Immature natural killer cell (primary cell): ENCODE results near the gene MAP3K9. TPM values are rescaled to one million over a fixed set of nuclear protein-coding genes. Genes with fewer than 3 reads are reported as not detected.

Source experiments
- DNase-seq, 3 donors: peaks; one replicate each; pipeline ENCODE4 v3.0.0; 2022; ENCODE audit warnings: mixed read lengths in 1 of 3
- H3K27ac Mint-ChIP-seq, 6 donors: one replicate each; pipeline ENCODE4 v1.8.0; 2020; ENCODE audit warnings: mixed read lengths in 6 of 6, mild to moderate bottlenecking in 5 of 6, inconsistent platforms in 4 of 6, moderate library complexity in 3 of 6
- H3K27me3 Mint-ChIP-seq, 3 donors: one replicate each; pipeline ENCODE4 v1.8.0; 2020 to 2021; ENCODE audit warnings: low read depth in 3 of 3, mild to moderate bottlenecking in 3 of 3, mixed read lengths in 3 of 3, moderate library complexity in 3 of 3, inconsistent platforms in 1 of 3
- H3K36me3 Mint-ChIP-seq, 3 donors: one replicate each; pipeline ENCODE4 v1.8.0; 2020; ENCODE audit warnings: mixed read lengths in 3 of 3, inconsistent platforms in 2 of 3, mild to moderate bottlenecking in 2 of 3
- H3K4me1 Mint-ChIP-seq, 2 donors: one replicate each; pipeline ENCODE4 v1.8.0; 2020; ENCODE audit warnings: inconsistent platforms in 2 of 2, mild to moderate bottlenecking in 2 of 2, mixed read lengths in 2 of 2, moderate library complexity in 1 of 2
- H3K4me3 Mint-ChIP-seq, 5 donors: one replicate each; pipeline ENCODE4 v1.8.0; 2020; ENCODE audit warnings: mild to moderate bottlenecking in 5 of 5, mixed read lengths in 5 of 5, inconsistent platforms in 3 of 5, moderate library complexity in 3 of 5
- H3K9me3 Mint-ChIP-seq, 6 donors: one replicate each; pipeline ENCODE4 v1.8.0; 2020; ENCODE audit warnings: mild to moderate bottlenecking in 6 of 6, mixed read lengths in 6 of 6, inconsistent platforms in 4 of 6, moderate library complexity in 3 of 6
- polyA plus RNA-seq, 3 donors: library from polyadenylated mRNA; unstranded; fragments of 300-500 nt; fragmentation: Illumina TruSeq; gene quantifications; one replicate each; pipeline ENCODE4 v1.2.3, GENCODE V29; 2021

Gene MAP3K9
- polyA plus RNA-seq, 3 donors from 2014 or later: 0.48 to 0.55 TPM; not detected in 1

DNA sequence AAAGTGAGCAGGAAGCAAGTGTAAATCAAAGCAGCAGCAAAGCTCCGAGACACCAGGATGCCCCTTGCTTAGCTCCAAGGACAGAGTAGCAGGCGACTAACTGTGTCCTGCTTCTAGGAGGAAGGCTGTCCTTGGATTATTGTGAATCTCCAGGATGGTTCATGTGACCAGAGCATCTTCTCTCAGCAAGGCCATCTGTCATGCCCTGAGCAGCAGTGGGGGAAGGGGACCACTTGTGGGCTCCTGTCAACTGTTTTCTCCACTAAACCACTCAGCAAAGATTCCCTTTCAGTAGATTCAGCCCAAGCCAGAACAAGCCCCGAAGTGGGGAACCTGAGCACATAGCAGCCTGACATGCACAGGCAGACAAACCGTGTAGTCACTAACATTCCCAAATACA, 19.4 kb downstream of the MAP3K9 start:
- Mint-ChIP-seq H3K27ac (no peak overlapping the region), H3K9me3 (no peaks in the 10 kb centered on the region), H3K27me3 (peaks cover 0 to 3% (median 0%) of the 10 kb centered on the region in 3 donors), H3K4me1 (no peaks in the 10 kb centered on the region), H3K36me3 (peaks cover 0 to 14% (median 3%) of the 10 kb centered on the region in 3 donors), H3K4me3 (no peak overlapping the region)
- DNase-seq: no peak

DNA sequence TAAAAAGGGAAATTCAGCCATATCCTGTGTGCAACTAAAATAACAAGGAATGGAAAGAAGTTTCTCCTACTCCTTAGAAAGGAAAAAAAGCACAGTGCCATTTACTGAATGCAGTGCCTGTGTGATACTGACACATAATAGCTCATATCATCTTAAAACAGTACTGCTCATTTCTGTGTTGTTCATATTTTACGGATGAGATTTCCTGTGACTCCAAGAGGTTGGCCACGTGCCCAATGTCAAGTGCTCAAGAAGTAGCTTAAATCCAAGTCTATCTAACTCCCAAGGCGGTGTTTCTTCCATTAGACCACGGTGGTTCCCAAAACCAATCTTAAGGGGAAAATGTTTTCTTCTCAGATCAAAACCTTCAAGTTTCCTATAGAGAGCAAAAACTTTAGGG, 20.0 kb downstream of the MAP3K9 start:
- Mint-ChIP-seq H3K4me3 (no peak overlapping the region), H3K9me3 (no peaks in the 10 kb centered on the region), H3K4me1 (no peaks in the 10 kb centered on the region), H3K36me3 (peaks cover 0 to 14% (median 3%) of the 10 kb centered on the region in 3 donors), H3K27me3 (peaks cover 0 to 3% (median 2%) of the 10 kb centered on the region in 3 donors), H3K27ac (no peak overlapping the region)
- DNase-seq: no peak

DNA sequence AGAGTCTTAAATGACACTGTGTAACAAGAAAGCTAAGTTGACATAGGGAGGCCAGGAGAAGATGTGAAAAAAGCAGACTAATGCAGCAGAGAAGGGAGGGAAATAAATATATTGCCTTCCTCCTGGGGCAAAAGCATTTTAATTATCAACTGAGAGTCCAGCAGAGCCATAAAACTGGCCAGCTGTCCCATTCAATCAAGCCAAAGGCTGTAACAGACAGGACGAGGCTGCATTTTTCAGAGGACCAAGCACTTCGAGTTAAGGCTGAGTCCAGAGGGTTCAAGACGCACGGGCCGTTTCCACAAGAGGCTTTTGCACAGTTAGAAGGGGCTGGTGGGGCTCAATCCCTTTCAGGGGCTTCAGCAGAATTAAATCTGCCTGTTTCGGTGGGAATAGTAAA, 20.4 kb downstream of the MAP3K9 start:
- Mint-ChIP-seq H3K4me1 (no peaks in the 10 kb centered on the region), H3K27ac (no peak overlapping the region), H3K9me3 (no peaks in the 10 kb centered on the region), H3K27me3 (peaks cover 0 to 3% (median 2%) of the 10 kb centered on the region in 3 donors), H3K36me3 (peaks cover 0 to 14% (median 3%) of the 10 kb centered on the region in 3 donors), H3K4me3 (no peak overlapping the region)
- no peak for DNase-seq

DNA sequence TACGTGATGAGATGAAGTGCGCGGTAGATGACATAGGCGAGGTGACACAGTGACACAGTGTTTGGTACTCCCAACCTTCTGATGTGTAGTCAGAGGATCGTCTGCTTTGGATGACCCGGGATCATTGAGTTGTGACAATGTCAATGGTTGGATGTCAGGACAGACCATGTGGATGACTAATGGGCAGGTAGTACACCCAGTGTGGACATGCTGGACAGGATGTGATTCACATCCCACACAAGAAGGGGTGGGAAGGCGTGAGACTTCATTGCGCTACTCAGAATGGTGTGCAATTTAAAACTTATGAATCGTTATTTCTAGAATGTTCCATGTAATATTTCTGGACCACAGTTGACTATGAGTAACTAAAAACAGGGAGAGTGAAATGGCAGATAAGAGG, 23.8 kb downstream of the MAP3K9 start:
- no peak overlapping the region for H3K27ac Mint-ChIP-seq
- H3K4me1 Mint-ChIP-seq: peaks cover 0 to 13% of the 10 kb centered on the region in 2 donors
- no peaks in the 10 kb centered on the region for H3K9me3 Mint-ChIP-seq
- peaks cover 0 to 10% (median 0%) of the 10 kb centered on the region in 3 donors for H3K36me3 Mint-ChIP-seq
- H3K27me3 Mint-ChIP-seq: peaks cover 0 to 2% (median 1%) of the 10 kb centered on the region in 3 donors
- DNase-seq: no peak
- no peak overlapping the region for H3K4me3 Mint-ChIP-seq

DNA sequence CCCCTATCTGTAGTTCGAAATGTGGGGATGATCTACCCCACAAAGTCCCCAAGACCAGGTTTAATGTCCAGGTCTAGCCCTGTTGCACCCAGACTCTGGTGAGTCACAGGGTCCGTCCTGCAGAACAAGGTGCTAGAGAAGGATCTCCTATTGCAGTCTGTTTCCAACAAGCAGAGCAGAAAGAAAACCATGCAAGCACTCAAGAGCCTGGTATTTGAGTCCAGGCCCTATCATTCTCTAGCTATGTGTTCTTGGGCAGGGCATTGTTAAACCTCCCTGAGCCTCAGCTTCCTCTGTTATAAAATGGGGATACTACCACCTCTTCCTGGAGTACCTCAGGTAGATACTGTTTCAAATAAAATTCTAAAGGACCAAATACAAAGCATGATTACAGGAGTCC, 24.4 kb downstream of the MAP3K9 start:
- Mint-ChIP-seq H3K27ac (no peak overlapping the region), H3K9me3 (no peaks in the 10 kb centered on the region), H3K4me3 (no peak overlapping the region), H3K4me1 (peaks cover 0 to 13% of the 10 kb centered on the region in 2 donors), H3K27me3 (peaks cover 0 to 2% (median 1%) of the 10 kb centered on the region in 3 donors), H3K36me3 (peaks cover 0 to 10% (median 0%) of the 10 kb centered on the region in 3 donors)
- no peak for DNase-seq

DNA sequence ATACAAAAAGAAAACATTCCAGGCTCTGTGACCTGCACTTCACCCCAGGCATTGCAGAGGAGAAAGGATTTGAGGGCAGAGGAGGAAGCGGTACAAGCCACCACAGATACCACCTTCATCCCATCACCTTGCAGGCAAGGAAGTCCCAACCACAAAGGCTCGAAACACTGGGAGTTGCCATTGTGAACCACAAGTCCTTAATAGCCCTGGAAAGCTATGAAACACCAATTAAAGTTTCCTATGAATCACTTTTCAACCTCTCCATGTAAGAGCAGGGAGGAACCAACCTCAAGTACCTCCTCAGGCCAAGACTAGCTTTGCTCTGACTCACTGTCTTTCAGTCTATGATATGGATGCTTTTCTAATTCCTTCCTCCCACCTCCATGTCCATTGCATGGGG, 27.0 kb downstream of the MAP3K9 start:
- Mint-ChIP-seq H3K9me3 (no peaks in the 10 kb centered on the region), H3K4me3 (no peak overlapping the region), H3K27me3 (peaks cover 0 to 2% (median 1%) of the 10 kb centered on the region in 3 donors), H3K27ac (no peak overlapping the region), H3K36me3 (peaks cover 0 to 10% (median 0%) of the 10 kb centered on the region in 3 donors), H3K4me1 (peaks cover 0 to 13% of the 10 kb centered on the region in 2 donors)
- DNase-seq: no peak

DNA sequence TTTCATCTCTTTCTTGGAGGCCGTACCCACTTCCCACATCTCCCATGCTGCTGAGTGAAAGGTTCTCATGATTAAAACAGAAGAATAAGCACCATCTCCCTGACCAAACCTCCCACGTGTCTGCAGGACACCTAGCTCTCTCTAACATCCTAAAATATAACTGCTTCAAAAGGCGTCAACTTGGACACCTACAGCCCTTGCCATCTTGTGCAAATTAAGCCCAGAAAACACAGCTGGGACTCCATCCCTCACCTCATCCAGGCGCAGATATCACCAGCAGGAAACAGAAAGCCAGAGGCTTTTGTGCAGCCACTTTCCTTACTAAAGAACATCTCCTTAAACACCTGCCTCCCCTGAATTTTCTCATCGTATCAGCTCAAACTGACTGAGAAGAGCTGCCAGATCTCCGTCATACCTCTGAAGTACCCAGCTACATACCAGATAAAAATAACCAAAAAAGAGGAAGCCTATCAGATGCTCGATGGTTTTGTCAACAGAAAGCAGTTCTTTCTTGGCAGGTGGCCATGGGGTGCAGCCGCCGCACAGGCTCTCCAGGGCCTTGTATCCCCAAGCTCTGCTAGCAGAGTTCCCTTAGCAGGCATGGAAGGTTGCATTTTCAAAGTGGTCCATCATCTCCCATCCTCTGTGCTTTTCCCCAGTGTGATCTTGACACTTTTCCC, 28.8 kb downstream of the MAP3K9 start:
- DNase-seq: no peak
- peaks cover 0 to 13% of the 10 kb centered on the region in 2 donors for H3K4me1 Mint-ChIP-seq
- no peak overlapping the region for H3K4me3 Mint-ChIP-seq
- no peak overlapping the region for H3K27ac Mint-ChIP-seq
- H3K9me3 Mint-ChIP-seq: no peaks in the 10 kb centered on the region
- H3K36me3 Mint-ChIP-seq: peaks cover 0 to 10% (median 0%) of the 10 kb centered on the region in 3 donors
- H3K27me3 Mint-ChIP-seq: peaks cover 0 to 2% (median 0%) of the 10 kb centered on the region in 3 donors

DNA sequence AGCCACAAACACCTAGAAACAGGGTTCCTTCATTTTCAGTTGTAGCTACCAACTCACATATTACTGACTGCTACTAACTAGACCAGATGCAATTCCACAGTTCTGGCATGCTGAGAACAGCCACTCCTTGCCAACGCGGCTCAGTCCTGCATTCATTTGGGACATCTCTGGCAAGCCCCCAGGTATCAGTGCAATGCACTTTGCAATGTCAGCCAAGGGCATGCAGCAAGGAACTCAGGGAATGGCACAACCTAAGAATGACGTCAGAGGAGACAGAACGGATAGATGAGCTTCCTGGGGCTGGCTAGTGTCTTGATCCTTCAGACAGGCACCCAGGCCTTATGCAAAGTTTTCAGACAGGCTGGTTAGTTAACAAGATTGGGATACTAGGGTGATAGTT, 29.6 kb downstream of the MAP3K9 start:
- Mint-ChIP-seq H3K4me3 (no peak overlapping the region), H3K4me1 (peaks cover 0 to 13% of the 10 kb centered on the region in 2 donors), H3K9me3 (no peaks in the 10 kb centered on the region), H3K36me3 (peaks cover 0 to 6% (median 0%) of the 10 kb centered on the region in 3 donors), H3K27me3 (peaks cover 0 to 2% (median 0%) of the 10 kb centered on the region in 3 donors), H3K27ac (no peak overlapping the region)
- DNase-seq: no peak

DNA sequence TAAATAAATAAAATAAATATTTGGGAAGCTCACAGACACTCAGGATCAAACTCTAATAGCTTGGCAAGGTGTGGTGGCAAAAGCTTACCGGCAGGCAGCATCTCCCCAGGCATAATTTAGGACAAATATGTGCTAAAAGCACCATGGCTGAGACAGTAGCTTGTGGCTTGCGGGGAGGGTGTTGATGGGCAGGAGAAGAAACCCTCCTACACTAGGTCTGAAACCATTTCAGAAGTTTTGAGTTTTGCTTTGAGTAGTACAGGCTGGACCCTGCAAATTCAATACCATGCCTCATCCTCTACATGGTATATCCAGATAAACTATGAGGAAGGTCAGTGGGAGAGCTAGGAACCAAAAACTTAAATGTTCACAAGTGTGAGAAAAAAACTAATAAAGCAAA, 33.1 kb downstream of the MAP3K9 start:
- no peak overlapping the region for H3K4me3 Mint-ChIP-seq
- no peaks in the 10 kb centered on the region for H3K9me3 Mint-ChIP-seq
- no peaks in the 10 kb centered on the region for H3K4me1 Mint-ChIP-seq
- H3K27me3 Mint-ChIP-seq: peaks cover 0 to 3% (median 0%) of the 10 kb centered on the region in 3 donors
- DNase-seq: no peak
- H3K27ac Mint-ChIP-seq: no peak overlapping the region
- H3K36me3 Mint-ChIP-seq: no peaks in the 10 kb centered on the region

DNA sequence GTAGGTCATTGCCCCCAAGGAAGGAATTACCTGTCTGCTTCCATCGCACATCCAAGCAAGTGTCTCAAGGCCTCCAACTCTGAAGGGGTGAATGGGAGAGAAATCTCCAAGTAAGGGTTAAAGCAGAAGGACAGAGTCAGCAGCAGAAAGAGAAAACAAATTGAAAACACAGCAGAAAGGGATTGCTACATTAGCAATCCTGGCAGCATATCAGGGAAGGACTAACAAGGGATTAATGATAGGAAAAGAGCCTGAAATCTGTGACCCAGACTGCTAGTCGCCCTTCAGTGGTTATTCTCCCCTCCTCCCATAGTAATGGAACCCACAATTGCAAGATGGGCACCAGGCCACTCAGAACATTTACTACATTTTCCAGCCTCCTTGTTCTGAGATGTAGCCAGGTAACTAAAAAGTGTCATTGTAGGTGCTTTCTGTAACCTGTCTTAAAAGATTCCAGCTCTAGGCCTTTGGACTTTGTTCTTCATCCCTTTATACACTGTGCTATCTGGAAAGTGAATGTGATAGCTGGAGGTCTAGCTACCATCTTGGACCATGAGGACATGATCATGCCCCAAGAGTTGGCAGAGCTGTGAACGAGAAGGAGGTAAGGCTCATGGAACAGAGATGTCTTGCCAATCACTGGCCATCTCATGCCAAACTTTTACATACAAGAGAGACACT, 36.0 kb downstream of the MAP3K9 start:
- no peaks in the 10 kb centered on the region for H3K36me3 Mint-ChIP-seq
- H3K27me3 Mint-ChIP-seq: peaks cover 0 to 3% (median 0%) of the 10 kb centered on the region in 3 donors
- no peak for DNase-seq
- no peaks in the 10 kb centered on the region for H3K4me1 Mint-ChIP-seq
- H3K27ac Mint-ChIP-seq: no peak overlapping the region
- H3K4me3 Mint-ChIP-seq: no peak overlapping the region
- H3K9me3 Mint-ChIP-seq: no peaks in the 10 kb centered on the region

DNA sequence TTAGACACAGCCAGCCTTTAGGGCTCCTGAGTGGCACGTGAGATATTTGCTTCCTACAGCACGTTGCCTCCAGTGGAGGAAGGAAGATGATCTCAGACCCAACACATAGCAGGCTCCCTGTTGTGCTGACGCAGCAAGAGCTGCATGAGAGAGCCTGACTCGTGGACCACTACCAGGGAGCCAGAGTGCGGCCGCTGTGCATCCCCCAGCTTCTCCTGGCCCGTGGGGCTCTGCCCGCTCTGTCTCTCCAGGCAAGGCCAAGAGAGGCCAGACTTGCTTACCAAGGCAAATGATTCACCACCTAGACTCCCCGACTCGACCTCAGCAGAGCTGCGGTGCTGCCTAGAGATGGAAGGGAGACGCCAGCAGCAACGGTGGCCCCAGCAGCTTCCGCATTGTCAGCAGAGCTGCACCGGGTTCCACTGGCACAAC, 37.5 kb downstream of the MAP3K9 start:
- H3K4me1 Mint-ChIP-seq: no peaks in the 10 kb centered on the region
- no peaks in the 10 kb centered on the region for H3K36me3 Mint-ChIP-seq
- no peak for DNase-seq
- H3K27ac Mint-ChIP-seq: no peak overlapping the region
- H3K4me3 Mint-ChIP-seq: no peak overlapping the region
- peaks cover 0 to 3% (median 0%) of the 10 kb centered on the region in 3 donors for H3K27me3 Mint-ChIP-seq
- H3K9me3 Mint-ChIP-seq: no peaks in the 10 kb centered on the region

DNA sequence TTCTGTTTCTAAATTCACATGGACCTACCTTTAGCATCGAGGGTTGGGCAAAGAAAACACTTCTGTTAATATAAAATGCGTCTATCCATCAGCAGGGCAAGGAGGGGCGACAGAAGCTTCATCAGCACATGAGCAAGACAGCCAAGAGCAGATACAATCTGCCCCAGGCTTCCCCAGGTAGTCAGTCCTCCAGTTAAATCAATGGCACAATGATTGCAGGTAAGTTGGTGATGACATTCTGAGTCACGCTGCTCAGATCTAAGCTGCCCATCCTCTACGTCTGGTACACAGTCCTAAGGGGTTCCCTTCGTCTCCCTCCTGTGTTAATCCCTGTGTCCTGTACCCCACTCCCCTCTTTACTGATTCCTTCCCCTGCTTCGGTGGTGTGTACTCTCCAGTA, 38.8 kb downstream of the MAP3K9 start:
- H3K4me3 Mint-ChIP-seq: no peak overlapping the region
- no peak overlapping the region for H3K27ac Mint-ChIP-seq
- no peaks in the 10 kb centered on the region for H3K4me1 Mint-ChIP-seq
- H3K9me3 Mint-ChIP-seq: no peaks in the 10 kb centered on the region
- no peaks in the 10 kb centered on the region for H3K36me3 Mint-ChIP-seq
- no peak for DNase-seq
- H3K27me3 Mint-ChIP-seq: peaks cover 0 to 4% (median 3%) of the 10 kb centered on the region in 3 donors

DNA sequence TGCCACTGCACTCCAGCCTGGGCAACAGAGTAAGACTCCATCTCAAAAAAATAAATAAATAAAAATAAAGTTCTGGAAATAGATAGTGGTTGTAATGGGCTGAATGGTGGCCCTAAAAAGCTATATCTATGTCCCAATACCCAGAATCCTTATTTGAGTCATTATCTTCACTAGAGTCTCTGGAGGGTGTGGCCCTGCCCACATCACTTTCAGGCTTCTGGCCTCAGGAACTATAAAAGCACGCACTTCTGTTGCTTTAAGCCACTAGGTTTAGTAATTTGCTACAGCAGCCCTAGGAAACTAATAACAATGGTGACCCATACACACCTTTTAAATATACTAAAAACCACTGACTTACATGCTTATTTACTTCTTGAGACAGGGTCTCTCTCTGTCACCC, 49.9 kb downstream of the MAP3K9 start:
- H3K27ac Mint-ChIP-seq: no peak overlapping the region
- no peaks in the 10 kb centered on the region for H3K4me1 Mint-ChIP-seq
- H3K9me3 Mint-ChIP-seq: no peaks in the 10 kb centered on the region
- H3K36me3 Mint-ChIP-seq: peaks cover 4 to 20% (median 8%) of the 10 kb centered on the region in 3 donors
- no peak for DNase-seq
- H3K4me3 Mint-ChIP-seq: no peak overlapping the region
- peaks cover 0 to 4% (median 2%) of the 10 kb centered on the region in 3 donors for H3K27me3 Mint-ChIP-seq

DNA sequence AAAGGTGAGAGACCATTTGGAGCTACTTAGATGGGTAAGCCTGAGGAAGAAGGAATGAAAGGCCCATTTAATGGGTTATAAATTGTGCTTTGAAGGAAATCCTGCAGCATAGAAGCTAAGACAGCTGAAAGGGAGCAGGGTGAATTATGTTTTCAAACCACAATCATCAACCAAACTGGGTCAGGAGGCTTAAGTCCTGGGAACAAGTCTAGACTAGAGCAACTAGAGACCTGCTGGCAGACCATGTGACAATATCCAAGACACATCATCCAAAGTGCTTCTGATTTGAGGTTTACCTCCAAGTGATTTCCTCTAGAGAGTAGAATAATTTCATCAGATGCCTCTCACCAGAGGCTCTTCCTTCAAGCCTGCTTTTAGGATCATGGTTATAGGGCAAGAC, 53.7 kb downstream of the MAP3K9 start:
- H3K36me3 Mint-ChIP-seq: peaks cover 6 to 23% (median 8%) of the 10 kb centered on the region in 3 donors

More for the DNA sequence above, 53.7 kb downstream of the MAP3K9 start:
- no peaks in the 10 kb centered on the region for H3K9me3 Mint-ChIP-seq
- no peak overlapping the region for H3K27ac Mint-ChIP-seq
- H3K4me3 Mint-ChIP-seq: no peak overlapping the region
- DNase-seq: no peak
- H3K27me3 Mint-ChIP-seq: peaks cover 0 to 2% (median 0%) of the 10 kb centered on the region in 3 donors
- no peaks in the 10 kb centered on the region for H3K4me1 Mint-ChIP-seq
